Activated T-helper 1 cell treated with anti-CD3 and anti-CD28 coated beads, Interleukin-12 subunit alpha, Interleukin-12 subunit beta, Interleukin-2, Interleukin-4 antibody, amounts not matched to agents 30 ng/mL and 10 ng/mL and 1 ng/mL, durations not matched to agents 14 hours and 24 hours and 36 hours (primary cell): ENCODE measurements around the gene CNGA3. TPM values are rescaled to one million over a fixed set of nuclear protein-coding genes. Genes with fewer than 3 reads are reported as not detected.

Experiments used
- DNase-seq: peaks from one replicate; pipeline ENCODE4 v3.0.0; 2021; ENCODE audit warnings: low spot score
- H3K27ac Mint-ChIP-seq: one replicate; pipeline ENCODE4 v1.8.0; 2021; ENCODE audit warnings: mild to moderate bottlenecking, mixed read lengths
- H3K27me3 Mint-ChIP-seq: one replicate; pipeline ENCODE4 v1.8.0; 2022; ENCODE audit warnings: mild to moderate bottlenecking, moderate library complexity, mixed read lengths; ENCODE audit not compliant: insufficient read depth
- H3K36me3 Mint-ChIP-seq: one replicate; pipeline ENCODE4 v1.8.0; 2021; ENCODE audit warnings: low read depth, mixed read lengths
- H3K4me1 Mint-ChIP-seq: one replicate; pipeline ENCODE4 v1.8.0; 2021; ENCODE audit warnings: low read depth, mixed read lengths
- H3K4me3 Mint-ChIP-seq: one replicate; pipeline ENCODE4 v1.8.0; 2021; ENCODE audit warnings: mild to moderate bottlenecking, moderate library complexity, mixed read lengths
- H3K9me3 Mint-ChIP-seq: one replicate; pipeline ENCODE4 v1.8.0; 2021; ENCODE audit warnings: mixed read lengths
- intact Hi-C: fragments of 100-400 bp; cut with micrococcal nuclease; formaldehyde crosslinking; loops from one replicate; pipeline ENCODE4 v1.15.1; 2024
- total RNA-seq: library from RNA; stranded (reverse); gene quantifications from 2 replicates; pipeline ENCODE4 v1.2.3, GENCODE V29; 2022

Gene CNGA3
- total RNA-seq, 1 donor from 2014 or later = not detected

GRCh38 chr2:98446850-98447249 lies 100.6 kb downstream of the CNGA3 start:
- peaks cover 68% of the 10 kb centered on the region for H3K4me1 Mint-ChIP-seq
- no peak for DNase-seq
- intact Hi-C loops = loop anchor here (1.0 to 10.0 kb wide), 6 partner anchors 7 to 708 kb away; partner anchors contain the start of genes LIPT1, TMEM131 and TSGA10

More at GRCh38 chr2:98446850-98447249, 100.6 kb downstream of the CNGA3 start:
- no peaks in the 10 kb centered on the region for H3K27me3 Mint-ChIP-seq
- peak overlapping the region; percentile 93 for H3K27ac Mint-ChIP-seq
- peak overlapping the region; percentile 95 for H3K4me3 Mint-ChIP-seq
- H3K9me3 Mint-ChIP-seq = no peaks in the 10 kb centered on the region
- H3K36me3 Mint-ChIP-seq = peaks cover 12% of the 10 kb centered on the region

Other genes with a start within 250 kb of the CNGA3 start
- 54.6 and 55.7 TPM in 2 replicates for gene INPP4A, start 98.4 kb downstream of the CNGA3 start, total RNA-seq